GM12801 (cell line): ENCODE data around the gene MSL3.

Experiments used
- CTCF ChIP-seq: IDR thresholded peaks from one replicate; pipeline ENCODE4 v1.5.1; 2011; ENCODE audit warnings: control low read depth; ENCODE audit not compliant: insufficient read length; ENCODE audit errors: extremely low read depth

The MSL3 gene

GRCh38 chrX:11740794-11741193, 17.2 kb upstream of the MSL3 start:
- no peak for TF ChIP-seq CTCF

- TF ChIP-seq CTCF = no peak
These were observed 16.5 kb upstream of the MSL3 start for GRCh38 chrX:11741574-11741973.

- TF ChIP-seq CTCF = no peak
These were observed 12.2 kb upstream of the MSL3 start for GRCh38 chrX:11745881-11746280.

- no peak for TF ChIP-seq CTCF
These were observed 8.0 kb upstream of the MSL3 start for GRCh38 chrX:11750046-11750445.

GRCh38 chrX:11750694-11751093, 7.3 kb upstream of the MSL3 start:
- TF ChIP-seq CTCF = no peak

GRCh38 chrX:11751261-11751660, 6.8 kb upstream of the MSL3 start:
- TF ChIP-seq CTCF = no peak

- no peak for TF ChIP-seq CTCF
These were observed 4.4 kb upstream of the MSL3 start for GRCh38 chrX:11753668-11754067.
